Suprapubic skin (tissue), 4 donors: ENCODE data around the gene VASP. TPM values are rescaled to one million over a fixed set of nuclear protein-coding genes. Genes with fewer than 3 reads are reported as not detected.

Source experiments
- DNase-seq, 2 donors: peaks; one replicate each; pipeline ENCODE4 v3.0.0-alpha.2; 2019; ENCODE audit warnings: low spot score in 2 of 2
- H3K27ac ChIP-seq: fragments of 200-600 bp; sonication (generic); one replicate; pipeline ENCODE4 v1.5.1; 2019
- H3K27me3 ChIP-seq: fragments of 200-600 bp; sonication (generic); one replicate; pipeline ENCODE4 v1.5.1; 2019
- H3K36me3 ChIP-seq: fragments of 200-600 bp; sonication (generic); one replicate; pipeline ENCODE4 v1.5.1; 2019
- H3K4me1 ChIP-seq: fragments of 200-600 bp; sonication (generic); one replicate; pipeline ENCODE4 v1.5.1; 2019
- H3K4me3 ChIP-seq: fragments of 200-600 bp; sonication (generic); one replicate; pipeline ENCODE4 v1.5.1; 2019; ENCODE audit warnings: mild to moderate bottlenecking
- H3K9me3 ChIP-seq: fragments of 200-600 bp; sonication (generic); one replicate; pipeline ENCODE4 v1.5.1; 2019
- CTCF ChIP-seq, 2 donors: fragments of 200-600 bp in 1 of 2; fragments of 450-650 bp in 1 of 2; sonication (generic) in 1 of 2; IDR thresholded peaks; one replicate each; pipeline ENCODE4 v1.5.1; 2016 to 2019; ENCODE audit warnings: antibody characterized with exemption in 2 of 2, mild to moderate bottlenecking in 1 of 2, moderate library complexity in 1 of 2
- EP300 ChIP-seq: sonication (generic); formaldehyde crosslinking; IDR thresholded peaks from one replicate; pipeline ENCODE4 v1.6.1; 2017; ENCODE audit warnings: antibody characterized with exemption
- POLR2A ChIP-seq, 2 donors: fragments of 450-650 bp; IDR thresholded peaks; one replicate each; pipeline ENCODE4 v1.6.1; 2017; ENCODE audit warnings: antibody characterized with exemption in 2 of 2, mild to moderate bottlenecking in 2 of 2, moderate library complexity in 2 of 2
- POLR2AphosphoS5 ChIP-seq, 3 donors: sonication (generic); formaldehyde crosslinking; IDR thresholded peaks; one replicate each; pipeline ENCODE4 v1.6.1; 2017; ENCODE audit warnings: antibody characterized with exemption in 3 of 3
- WGBS: methylation state at CpG from one replicate; pipeline ENCODE4 v1.1.5; 2018; 5-methylcytosine and 5-hydroxymethylcytosine counted together
- total RNA-seq, 4 donors: library from RNA; depleted of rRNA; stranded (reverse); fragments of >200 nt; gene quantifications; one replicate each; pipeline ENCODE4 v1.1.0, GENCODE V29; 2016

Gene VASP
- total RNA-seq, 4 donors from 2014 or later = 34.8 to 51.3 (median 43.6) TPM

DNA sequence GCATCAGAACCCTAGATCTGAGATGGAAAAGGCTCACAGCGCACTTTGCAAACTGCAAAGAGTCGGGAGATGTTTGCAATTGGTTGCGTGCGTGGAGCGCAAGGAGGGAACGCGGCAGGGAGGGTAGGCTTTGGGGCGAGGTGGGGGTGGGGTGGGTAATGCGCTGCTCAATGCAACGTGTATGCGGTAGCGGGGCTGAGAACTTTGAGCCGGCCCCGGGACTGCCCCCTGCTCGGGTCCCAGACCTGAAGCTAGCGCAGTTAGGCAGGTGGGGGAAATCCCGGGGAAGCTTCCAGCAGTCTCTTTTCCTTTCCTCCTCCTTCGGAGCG is 38.5 kb upstream of the VASP start:
- DNase-seq = no peak
- peaks cover 12% of the 10 kb centered on the region for H3K36me3 ChIP-seq
- H3K27me3 ChIP-seq = no peaks in the 10 kb centered on the region
- no peaks in the 10 kb centered on the region for H3K9me3 ChIP-seq
- H3K27ac ChIP-seq = peak overlapping the region; percentile 96
- WGBS = 0% methylated on average over 10 of the region's 19 CpGs
- peaks cover 40% of the 10 kb centered on the region for H3K4me1 ChIP-seq
- TF ChIP-seq EP300 = no peak
- H3K4me3 ChIP-seq = peak overlapping the region; percentile 89

DNA sequence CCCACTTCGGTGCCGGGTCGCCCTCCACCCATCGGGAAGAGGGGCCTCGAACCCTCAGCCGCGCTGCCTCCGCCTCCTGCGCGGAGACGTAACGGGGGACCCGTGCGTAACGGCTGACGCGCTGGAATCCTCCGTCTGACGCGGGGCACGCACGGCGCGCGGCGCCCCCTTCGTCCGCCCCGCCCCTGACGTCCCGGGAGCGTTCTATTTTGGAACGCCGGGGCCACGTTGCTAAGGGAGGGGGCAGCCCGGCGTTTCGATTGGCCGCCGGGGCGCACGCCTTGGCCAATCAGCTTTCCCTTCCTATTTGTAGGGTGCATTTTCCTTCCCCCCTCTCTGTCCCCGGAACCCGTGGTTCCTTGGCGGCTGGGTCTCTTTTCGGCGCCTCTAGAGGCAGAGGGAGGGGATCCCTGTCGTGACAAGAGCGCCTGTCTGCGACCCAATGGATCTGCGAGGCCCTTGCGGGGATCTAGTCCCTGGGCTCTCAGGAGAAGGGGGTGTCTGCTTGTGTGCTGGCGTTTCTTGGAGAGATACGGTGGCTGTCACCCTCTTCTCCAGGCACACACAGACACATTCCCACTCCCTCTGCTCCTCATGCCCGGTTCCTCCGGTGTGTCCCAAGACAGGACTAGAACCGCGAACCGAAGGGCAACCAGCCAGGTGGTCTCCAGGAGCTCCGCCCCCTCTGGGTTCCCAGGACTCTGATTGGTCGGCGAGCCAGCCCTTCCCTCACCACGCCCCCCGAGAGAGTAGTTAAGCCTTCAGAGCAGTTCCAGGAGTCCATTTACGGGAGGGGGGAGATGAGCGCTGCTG is 37.9 kb upstream of the VASP start:
- peak; percentile 95 to 97 for DNase-seq
- 0% methylated on average over 40 of the region's 66 CpGs for WGBS
- TF ChIP-seq EP300 (peak; percentile 98), POLR2AphosphoS5 (IDR thresholded peaks at IDR 0.05) (peak; percentile 39 to 99 (median 55)), POLR2A (IDR thresholded peaks at IDR 0.05) (peak; percentile 15 to 50), CTCF (IDR thresholded peaks at IDR 0.05) (no peak)
- H3K27me3 ChIP-seq = no peaks in the 10 kb centered on the region
- H3K4me1 ChIP-seq = peaks cover 40% of the 10 kb centered on the region
- peak overlapping the region; percentile 89 for H3K4me3 ChIP-seq
- H3K9me3 ChIP-seq = no peaks in the 10 kb centered on the region
- peaks cover 15% of the 10 kb centered on the region for H3K36me3 ChIP-seq
- peak overlapping the region; percentile 96 for H3K27ac ChIP-seq

- Histone ChIP-seq H3K4me3 (peak overlapping the region; percentile 89), H3K36me3 (peaks cover 15% of the 10 kb centered on the region), H3K4me1 (peaks cover 40% of the 10 kb centered on the region), H3K9me3 (no peaks in the 10 kb centered on the region), H3K27ac (peak overlapping the region; percentile 96), H3K27me3 (no peaks in the 10 kb centered on the region)
- DNase-seq = peak in 1 of 2 donors; percentile 85
- peak in 1 of 2 donors; percentile 4 for TF ChIP-seq POLR2A (IDR thresholded peaks at IDR 0.05)
- TF ChIP-seq CTCF (IDR thresholded peaks at IDR 0.05) = no peak
- TF ChIP-seq POLR2AphosphoS5 (IDR thresholded peaks at IDR 0.05) = no peak
- TF ChIP-seq EP300 = no peak
- 36% methylated on average over 20 of the region's 33 CpGs for WGBS
These were observed 37.1 kb upstream of the VASP start for GRCh38 chr19:45469945-45470761.

DNA sequence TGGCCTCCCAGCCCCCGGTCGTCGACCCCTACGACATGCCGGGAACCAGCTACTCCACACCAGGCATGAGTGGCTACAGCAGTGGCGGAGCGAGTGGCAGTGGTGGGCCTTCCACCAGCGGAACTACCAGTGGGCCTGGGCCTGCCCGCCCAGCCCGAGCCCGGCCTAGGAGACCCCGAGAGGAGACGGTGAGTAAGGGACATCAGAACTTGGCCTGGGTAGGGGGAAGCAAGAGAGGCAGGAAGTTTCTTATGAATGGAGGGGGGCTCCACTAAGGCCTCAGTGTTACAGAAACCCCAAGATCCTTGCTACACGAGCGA is 36.6 kb upstream of the VASP start:
- H3K4me3 ChIP-seq = peak overlapping the region; percentile 89
- no peaks in the 10 kb centered on the region for H3K27me3 ChIP-seq
- TF ChIP-seq CTCF (IDR thresholded peaks at IDR 0.05) (no peak), POLR2A (IDR thresholded peaks at IDR 0.05) (no peak), EP300 (no peak), POLR2AphosphoS5 (IDR thresholded peaks at IDR 0.05) (no peak)
- peaks cover 40% of the 10 kb centered on the region for H3K4me1 ChIP-seq
- peaks cover 15% of the 10 kb centered on the region for H3K36me3 ChIP-seq
- WGBS = 89% methylated on average over 12 of the region's 15 CpGs
- DNase-seq = no peak
- no peaks in the 10 kb centered on the region for H3K9me3 ChIP-seq
- no peak overlapping the region for H3K27ac ChIP-seq

DNA sequence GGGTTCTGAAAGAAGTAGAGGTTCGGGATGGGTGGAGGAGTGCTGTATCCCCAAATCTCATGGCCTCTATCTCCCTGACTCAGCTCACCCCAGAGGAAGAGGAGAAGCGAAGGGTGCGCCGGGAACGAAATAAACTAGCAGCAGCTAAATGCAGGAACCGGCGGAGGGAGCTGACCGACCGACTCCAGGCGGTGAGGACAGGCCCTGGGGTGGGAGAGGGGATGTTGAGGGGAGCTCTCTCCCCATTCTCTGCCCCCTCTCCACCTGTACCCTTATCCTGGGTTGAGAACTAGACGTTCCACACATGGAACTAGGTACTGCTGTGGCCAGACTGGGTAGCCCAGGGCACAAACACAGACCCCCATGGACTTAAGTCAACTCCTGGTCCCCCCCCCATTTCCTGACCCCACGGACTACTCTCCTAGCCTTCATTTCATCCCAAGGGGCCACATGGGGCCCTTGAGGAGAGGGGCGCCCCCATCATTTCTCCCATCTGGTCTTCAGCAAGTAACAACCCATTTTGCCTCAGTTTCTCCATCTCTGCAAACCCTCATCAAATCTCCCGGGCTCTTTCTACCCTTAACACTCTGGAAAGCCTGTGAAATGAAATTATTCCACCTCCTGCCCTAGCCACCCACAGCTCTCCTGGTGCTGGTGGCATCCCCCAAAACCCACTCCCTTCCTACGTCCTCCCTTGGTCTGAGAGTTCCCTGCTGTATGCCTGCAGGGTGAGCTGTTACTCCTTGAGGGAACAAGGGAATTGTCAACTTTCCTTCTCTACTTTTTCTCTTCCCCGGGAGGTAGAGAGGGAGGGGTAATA is 36.0 kb upstream of the VASP start:
- no peak for DNase-seq

More for the DNA sequence above, 36.0 kb upstream of the VASP start:
- Histone ChIP-seq H3K9me3 (no peaks in the 10 kb centered on the region), H3K4me3 (peak overlapping the region; percentile 89), H3K4me1 (peaks cover 40% of the 10 kb centered on the region), H3K27ac (no peak overlapping the region), H3K27me3 (no peaks in the 10 kb centered on the region), H3K36me3 (peaks cover 15% of the 10 kb centered on the region)
- no peak for TF ChIP-seq POLR2AphosphoS5 (IDR thresholded peaks at IDR 0.05)
- TF ChIP-seq CTCF (IDR thresholded peaks at IDR 0.05) = no peak
- no peak for TF ChIP-seq EP300
- no peak for TF ChIP-seq POLR2A (IDR thresholded peaks at IDR 0.05)
- 90% methylated on average over 16 of the region's 16 CpGs for WGBS
